ENCODE results near the gene PAXIP1. TPM values are rescaled to one million over a fixed set of nuclear protein-coding genes. Genes with fewer than 3 reads are reported as not detected.

PAXIP1 gene
- total RNA-seq, 1 donor from 2014 or later, result 9.1 TPM

DNA sequence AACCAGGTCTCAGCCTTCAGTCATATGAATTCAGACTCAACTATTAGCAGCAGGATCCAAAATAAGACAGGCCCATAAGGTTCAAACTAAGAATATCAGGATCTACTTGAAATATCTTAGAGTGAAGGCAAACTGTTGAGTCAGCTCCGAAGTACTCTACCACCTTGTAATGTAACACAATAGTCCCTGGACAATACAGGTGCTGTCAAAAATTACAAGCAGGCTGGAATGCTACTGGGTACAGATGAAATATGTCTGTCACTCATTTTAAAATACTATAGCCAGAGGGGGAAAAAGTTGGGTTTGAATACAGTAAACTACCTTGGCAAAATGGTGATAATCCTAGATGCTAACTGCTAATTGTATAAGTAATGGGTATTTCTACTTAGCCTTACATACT, 6.8 kb downstream of the PAXIP1 start:
- no peak for DNase-seq (ENCODE audit: low spot score)

DNA sequence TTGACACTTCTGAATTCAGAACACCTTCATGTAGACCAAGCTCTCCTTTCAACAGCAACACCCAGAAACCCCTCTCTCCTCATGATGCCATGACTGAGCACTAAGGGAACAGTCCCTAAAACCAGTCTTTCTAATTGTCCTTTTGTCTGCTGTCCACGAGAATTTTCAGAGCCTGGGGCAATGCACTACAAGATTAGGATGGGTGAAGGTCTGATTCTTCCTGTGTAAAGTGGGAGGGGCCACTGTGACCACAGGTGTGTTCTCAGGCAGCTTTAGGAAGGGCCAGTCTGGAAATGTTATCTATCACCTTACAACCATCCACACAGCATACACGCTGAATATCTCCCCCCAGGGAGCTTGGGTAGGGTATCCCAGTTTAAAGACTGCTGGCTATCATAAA, 7.9 kb downstream of the PAXIP1 start:
- DNase-seq (ENCODE audit: low spot score), result no peak

DNA sequence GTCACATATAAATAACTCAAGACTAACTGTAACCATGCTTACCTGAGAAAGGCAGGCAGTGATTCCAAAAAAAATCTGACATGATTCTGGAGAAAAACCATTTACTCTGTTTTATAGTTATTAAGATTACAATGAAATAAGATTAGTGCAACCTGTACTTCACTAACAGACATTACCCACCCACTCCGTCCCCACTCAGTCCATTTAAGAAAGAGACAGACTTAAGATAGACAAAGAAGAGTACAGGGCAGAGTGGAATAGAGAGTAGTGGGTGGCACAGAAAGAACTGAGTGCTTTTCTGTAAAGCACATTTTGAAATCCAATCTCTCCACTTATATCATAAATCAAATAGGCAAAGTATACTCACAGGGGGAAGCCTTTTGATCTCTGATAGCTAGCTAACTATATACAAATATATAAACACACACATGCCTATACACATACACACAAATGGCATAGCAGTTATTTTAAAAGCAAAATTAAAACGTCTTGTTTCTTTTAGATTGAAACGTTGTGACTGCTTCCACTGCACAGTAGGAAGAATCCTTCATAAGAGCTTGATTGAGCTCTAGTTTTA, 11.9 kb downstream of the PAXIP1 start:
- no peak for DNase-seq (ENCODE audit: low spot score)

DNA sequence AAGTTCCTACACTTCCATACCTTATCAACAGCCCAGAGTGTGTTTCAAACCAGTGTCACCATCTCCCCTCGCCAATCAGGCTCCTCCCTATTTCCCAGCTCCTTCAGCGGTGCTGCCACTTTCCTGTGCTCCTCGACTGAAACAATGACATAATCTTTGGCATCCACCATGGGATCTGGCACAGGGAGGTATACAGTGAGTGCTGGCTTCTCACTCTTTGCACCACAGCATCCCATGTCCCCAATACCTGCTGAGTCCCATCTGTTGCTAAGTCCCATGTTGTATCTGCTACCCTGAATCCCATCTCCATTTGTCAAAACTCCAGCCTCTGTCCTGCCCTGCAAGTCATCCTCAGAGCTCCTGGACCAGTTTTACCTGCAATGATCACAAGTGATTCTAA, 15.4 kb downstream of the PAXIP1 start:
- no peak for DNase-seq (ENCODE audit: low spot score)

DNA sequence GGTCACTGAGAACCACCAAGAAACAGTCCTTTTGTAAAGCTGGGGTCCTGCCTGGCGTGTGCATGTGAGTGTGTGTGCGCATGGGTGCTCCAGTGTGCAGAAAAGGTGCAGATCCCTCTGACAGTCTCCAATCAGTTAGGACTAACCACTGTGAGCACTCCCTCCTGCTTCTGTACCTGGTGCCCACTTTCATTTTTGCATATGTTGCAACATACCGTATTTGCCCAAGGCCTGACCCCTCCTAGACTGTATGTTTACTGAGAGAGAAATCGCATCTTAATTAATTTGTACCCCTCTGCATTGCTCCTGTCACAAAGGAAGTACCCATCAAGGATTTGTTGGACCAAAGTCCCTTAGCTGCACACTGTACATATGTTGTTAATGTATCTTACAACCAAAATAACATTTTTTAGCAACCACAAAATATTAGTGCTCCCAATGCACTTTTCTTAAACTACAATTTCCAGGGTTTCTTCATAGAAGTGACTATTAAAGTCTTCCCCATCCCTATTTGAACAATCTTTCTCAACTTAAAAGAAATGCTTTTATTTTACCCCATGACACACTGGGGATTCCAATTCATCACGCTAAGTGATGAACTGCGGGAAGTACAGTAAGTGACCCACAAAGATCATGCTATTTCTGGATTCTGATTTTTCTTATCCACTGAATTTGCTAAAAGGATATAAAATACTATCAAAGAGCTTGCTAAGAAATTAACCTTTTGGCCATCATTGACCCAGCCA, 16.6 kb downstream of the PAXIP1 start:
- DNase-seq (ENCODE audit: low spot score), result no peak

DNA sequence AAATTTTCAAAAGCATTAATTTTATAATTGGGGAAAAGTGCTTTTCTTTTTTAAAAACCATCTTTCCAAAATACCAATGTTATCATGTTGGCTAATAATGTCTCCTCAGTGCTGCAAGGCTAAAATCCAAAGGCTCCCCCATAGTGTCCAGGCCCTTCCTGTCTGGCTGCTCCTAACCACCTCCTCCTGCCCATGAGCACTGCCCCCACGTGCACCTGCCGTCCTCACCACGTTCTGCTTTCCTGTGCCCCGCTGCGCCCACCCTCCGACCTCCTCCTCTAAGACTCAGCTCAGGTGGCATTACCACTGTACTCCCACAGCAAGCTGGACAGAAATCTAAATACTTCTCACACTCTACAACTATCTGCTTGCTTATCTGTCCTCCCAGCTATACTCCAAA, 17.7 kb downstream of the PAXIP1 start:
- DNase-seq (ENCODE audit: low spot score), result no peak

DNA sequence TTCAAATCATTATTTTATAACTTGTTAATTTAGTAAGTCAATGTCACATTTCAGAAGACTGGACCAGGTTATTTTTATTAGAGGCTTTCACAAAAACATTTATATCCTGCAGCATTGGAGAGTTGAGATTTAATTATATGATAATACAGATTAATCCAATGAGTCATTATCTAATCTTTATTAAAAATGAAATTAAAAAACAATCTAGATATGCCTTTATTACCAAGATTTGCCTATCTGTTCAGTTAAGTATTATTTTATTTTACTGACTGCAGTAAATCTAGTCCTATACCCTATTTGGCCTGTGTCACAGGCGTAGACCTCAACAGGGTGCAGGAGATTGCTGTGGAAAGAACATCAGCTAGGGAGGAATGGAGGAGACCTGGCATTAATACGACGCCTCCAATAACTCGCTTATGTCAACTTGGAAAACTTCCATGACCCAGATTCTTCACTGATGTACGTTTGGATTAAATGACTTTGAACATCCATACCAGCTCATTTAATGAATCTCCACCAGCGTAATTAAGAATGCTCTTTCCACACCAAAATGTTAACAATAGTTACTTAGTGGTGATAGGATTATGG, 18.2 kb downstream of the PAXIP1 start:
- DNase-seq (ENCODE audit: low spot score), result no peak

DNA sequence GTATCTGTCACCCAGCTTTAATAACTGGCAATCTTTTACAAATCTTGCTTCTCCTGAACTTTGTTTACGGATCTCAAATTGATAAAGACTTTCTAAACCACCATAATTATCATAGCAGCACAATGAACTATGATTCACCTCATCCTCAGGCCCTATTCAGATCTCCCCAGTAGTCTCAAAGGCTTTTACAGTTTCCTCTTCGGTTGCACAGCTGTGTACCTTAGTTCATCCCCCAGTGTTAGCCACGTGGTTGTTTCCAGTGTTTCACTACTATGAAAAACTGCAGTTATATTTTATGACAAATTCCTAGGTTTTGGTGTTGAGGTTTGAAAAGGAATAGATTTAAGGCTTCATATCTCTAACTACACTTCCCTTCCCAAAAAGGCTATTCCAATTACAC, 24.9 kb downstream of the PAXIP1 start:
- no peak for DNase-seq (ENCODE audit: low spot score)

DNA sequence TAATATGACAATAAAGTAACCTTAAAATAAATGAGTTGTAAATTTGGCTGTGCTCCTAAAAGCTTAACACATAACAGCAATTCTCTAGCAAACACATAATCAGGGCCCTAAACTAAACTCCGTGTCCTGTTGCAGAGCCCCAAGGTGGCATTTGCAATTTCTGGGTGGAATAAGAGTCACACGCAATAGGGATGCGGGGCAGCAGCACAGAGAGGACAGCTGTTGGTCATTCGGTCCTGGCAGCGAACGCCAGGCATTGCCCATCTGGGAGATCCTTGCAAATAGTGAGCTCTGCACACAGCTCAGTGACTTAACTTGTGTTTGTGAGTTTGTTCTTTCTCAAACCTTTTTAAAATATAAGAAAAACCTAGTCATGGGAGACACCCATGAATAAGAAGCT, 25.7 kb downstream of the PAXIP1 start:
- no peak for DNase-seq (ENCODE audit: low spot score)

DNA sequence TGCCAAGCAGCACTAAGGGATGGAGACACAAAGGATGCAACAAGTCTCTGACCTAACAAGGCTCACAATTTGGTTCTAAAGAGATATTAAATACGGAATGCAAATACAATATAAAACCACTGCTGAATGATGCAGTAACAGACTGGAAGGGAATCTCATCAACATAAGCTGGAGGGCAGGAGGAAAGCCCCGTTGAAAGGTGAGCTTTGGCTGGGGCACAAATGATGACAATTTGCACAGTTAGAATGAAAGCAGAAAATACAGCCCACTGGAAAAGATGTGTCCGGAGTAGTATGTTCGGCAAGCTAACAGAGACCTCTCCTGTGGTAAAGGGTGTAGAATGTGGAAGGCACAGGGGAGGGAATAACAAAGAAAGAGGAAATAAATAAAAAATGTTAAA, 26.1 kb downstream of the PAXIP1 start:
- DNase-seq (ENCODE audit: low spot score), result no peak

DNA sequence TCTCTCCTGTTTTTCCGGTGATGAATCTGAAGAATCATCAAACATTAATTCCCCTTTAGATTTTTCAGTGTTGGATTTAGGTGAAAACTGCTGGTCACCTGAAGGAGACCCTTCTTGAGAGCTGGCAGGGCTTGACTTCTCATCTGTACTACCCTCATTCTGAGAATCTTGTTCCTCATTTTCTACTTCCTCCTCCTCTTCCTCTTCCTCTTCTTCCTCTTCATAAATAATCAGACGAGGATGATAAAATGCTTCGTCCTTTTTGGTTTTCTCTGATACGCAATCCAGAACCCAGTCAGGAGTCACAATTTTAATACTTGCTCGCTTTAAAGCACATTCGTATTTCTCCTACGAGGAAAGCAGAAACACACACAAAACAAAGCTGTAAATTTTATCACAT, 26.9 kb downstream of the PAXIP1 start:
- DNase-seq (ENCODE audit: low spot score), result no peak

DNA sequence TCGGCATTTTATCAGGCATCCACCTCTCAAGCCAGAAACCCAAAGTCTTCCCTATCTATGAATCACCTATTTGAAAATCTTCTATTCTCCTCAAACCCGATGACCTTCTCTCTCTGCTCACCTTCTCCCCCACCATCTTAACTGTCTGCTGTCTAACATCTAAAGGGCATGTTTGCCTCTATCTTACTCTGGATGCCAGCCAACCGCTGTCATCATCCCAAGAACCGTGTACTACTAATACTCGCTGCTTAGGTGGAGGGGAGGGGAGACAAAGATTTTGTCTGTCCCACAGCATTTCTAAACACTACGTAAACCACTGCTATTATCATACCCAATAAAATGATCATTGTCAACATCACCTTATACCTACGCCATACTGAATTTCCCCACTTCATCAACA, 29.5 kb downstream of the PAXIP1 start:
- no peak for DNase-seq (ENCODE audit: low spot score)

DNA sequence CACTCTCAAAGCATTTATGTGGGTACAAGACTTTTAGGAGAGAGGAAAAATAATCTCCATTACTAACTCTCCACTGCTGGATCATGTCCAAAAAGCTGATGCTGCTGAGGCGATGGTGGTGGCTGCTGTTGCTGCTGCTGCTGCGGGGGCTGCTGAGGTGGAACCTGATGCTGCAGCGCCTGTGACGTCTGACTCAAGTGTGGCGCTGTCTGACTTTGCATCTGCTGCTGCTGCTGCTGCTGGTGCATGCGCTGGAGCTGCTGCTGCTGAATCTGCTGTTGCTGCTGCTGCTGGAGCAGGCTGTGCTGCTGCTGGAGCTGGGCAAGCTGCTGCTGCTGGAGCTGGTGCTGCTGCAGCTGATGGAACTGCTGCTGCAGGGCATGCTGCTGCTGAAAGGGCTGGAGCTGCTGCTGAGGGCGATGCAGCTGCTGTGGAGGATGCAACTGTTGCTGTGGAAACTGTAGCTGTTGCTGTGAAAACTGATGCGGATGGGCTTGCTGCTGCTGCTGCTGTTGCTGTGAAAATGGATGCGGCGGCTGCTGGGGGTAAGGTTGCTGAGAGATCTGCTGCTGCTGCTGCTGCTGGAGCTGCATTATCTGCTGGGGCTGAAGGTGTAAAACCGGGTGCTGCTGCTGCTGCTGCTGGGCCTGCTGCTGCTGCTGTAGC, 34.5 kb downstream of the PAXIP1 start:
- no peak for DNase-seq (ENCODE audit: low spot score)

DNA sequence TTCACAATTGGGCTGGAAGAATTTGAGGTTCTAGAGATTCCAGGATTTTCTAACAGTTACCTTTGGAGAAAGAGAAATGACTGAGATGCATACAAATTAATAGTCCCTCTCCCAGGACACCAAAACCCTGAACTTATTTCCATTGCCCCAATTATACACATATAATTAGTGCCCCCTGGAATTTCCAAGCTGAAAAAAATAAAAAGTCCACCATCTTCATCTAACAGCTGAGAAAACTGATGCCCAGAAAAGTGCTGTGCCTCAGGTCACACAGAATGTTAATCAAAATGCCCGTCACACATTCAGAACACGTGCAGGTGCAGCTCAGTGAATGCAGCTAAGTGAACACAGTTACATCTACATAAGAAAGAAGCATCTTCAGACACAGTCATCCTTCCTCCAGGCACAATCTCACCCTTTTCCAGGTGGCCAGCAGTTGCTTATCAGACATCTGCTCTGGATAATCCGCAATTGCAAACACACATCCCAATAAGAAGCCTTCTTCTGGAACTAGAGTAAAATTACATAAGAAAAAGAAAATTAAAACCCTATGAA, 35.4 kb downstream of the PAXIP1 start:
- no peak for DNase-seq (ENCODE audit: low spot score)

DNA sequence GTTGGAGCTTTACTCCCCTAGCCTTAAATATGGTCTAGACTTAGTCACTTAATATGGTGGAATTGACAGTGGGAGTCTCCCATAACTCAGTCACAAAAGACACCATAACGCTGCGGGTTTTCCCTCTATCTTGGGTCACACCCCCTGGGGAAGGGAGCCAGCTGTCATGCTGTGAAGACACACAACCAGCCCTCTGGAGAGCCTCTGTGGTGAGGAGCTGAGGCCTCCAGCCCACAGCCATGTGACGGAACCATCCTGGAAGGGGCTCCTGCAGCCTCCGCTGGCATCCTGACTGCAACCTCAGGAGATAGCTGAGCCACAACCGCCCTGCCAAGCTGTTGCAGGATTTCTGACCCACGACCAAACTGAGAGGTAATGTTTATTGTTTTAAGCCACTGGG, 37.9 kb downstream of the PAXIP1 start:
- DNase-seq (ENCODE audit: low spot score), result no peak

DNA sequence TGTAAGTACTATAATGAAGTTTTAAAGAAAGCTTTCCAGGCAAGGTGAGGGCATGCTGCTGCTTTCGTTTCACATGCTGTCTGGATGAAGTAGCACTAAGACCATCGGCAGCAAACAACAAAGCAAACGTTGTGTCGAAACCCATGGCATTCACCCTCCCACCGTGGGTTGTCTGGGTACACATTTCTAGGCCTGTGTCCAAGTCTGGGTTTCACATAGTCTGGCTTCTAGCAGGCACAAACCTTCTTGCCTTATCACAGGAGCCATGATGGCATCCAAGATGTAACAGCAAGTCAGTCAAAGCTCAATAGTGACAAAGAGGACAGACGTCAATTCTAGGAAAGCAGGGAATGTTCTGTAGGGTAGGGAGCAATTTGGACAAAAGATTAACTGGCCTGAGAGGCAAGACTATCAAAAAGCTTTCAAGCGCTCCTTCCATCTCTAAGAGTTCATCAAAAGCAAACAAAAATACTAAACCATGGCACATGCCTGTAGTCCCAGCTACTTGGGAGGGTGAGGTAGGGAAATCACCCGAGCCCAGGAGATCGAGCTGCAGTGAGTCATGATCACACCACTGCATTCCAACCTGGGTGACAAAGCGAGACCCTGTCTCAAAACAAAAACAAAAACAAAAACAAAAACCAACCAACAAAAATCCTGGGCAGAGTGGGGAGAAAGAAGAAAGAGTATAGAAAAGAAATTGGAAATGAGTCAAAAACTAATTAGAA, 42.7 kb downstream of the PAXIP1 start:
- DNase-seq (ENCODE audit: low spot score), result no peak

DNA sequence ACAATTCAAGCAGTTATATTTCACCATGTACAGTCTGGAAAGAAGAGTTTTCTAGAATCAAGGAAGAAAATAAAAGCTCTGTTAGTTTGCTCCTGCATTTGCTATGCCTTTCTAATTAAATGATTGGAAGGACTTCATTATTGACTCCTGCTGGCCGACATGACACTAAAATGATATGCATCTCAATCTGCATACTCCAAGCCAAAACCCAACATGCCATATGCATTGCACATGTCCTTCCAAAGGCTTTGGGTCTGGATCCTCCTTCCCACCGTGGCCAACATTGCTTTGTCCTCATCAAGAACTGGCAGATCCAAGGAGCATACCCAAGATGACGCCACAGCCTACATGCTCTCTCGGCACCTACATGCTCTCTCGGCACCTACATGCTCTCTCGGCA, 46.5 kb downstream of the PAXIP1 start:
- no peak for DNase-seq (ENCODE audit: low spot score)

DNA sequence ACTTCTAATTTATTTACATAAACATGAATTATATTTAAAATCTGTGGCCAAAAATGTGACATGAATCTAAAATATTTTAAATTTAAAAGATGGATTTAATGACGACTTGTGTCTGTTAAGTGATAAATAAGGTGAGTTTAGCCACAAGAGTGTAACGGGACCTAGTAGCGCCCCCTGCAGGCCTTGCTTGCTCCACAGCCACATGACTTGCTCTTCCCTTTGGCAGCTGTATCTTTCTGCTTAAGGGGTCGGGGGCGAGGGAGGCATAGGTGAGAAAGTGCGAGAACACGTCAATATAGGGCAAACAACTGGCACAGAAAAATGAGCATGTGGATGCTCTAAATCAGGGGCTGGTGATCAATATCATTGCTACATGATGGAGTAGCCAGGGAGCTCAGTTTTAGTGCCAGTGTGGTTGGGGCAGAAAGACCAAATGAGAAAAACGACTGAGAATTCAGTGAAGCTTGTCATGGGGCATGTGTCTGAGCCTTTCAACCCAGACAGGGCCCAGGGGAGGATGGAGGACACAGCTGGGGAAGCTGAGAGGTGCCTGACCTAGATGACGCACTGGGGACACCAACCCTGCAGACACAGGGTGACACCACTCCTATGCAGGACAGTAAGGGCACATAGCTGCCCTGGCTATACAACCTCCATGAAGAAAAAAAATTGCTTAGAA, 49.8 kb downstream of the PAXIP1 start:
- no peak for DNase-seq (ENCODE audit: low spot score)

DNA sequence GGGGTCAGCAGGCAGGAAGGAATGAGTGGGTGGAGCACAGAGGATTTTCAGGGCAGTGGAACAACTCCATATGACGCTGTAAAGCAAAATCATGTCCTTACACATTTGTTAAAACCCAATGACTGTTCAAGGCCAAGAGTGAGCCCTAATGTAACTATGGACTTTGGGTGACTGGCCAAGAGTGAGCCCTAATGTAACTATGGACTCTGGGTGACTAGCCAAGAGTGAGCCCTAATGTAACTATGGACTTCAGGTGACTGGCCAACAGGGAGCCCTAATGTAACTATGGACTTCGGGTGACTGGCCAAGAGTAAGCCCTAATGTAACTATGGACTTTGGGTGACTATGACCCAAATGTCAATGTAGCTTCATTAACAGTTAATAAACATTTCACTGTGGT, 52.0 kb downstream of the PAXIP1 start:
- DNase-seq (ENCODE audit: low spot score), result no peak

DNA sequence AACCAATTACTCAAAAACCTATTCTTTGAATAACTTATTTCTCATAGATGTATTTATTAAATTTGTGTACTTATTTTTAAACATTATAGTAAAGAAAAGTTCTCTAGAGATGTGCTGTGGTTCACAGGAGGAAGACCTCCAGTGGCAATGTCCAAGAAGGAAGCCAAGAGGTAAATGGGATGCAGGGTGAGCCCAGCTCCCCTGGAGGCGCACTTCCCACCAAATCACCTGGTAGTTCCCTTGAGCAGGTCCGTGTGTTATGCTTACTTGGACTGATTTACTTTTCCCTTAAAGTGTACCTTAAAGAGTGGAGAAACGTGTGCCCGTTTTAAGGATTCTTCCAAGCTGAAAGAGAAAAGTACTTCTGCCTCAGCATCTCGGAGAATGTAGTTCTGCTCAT, 55.3 kb downstream of the PAXIP1 start:
- no peak for DNase-seq (ENCODE audit: low spot score)

DNA sequence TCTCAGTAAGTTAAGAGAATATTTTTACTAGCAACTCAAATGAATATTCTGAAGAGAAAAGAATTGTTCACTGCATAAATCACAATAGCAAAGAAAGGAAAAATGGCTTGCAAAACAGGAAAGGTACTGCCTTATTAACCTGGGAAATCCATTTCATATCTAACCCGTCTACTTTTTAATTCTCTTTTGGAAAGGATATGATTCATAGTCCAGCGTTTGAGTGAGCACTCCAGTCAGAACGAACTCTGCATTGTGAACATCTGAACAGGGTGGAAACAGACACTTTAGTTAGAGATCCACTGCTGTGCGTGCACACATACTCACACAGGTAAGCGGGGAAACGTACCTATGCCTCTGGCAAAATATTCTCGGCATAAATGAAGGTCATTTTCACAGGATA, 56.8 kb downstream of the PAXIP1 start:
- no peak for DNase-seq (ENCODE audit: low spot score)
